ENCODE data around the gene DRGX.

DNA sequence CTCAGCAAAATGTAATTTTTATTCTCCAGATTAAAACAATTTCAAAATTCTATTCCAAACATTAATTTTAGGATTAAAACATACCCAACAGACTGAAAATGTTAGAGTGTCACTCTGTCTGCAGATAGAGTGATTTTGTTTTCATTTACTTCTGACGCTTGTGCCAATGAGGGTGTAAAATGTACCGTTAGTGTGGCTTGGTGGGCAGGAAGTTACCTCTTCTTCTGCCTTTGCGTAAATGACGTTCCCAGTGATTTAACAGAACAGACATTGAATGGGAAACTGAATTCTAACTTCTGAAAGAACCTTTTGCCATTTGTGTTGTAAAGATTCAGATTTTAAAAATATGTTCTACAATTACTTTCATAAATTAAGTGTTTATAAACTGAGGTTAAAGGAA is 47.0 kb upstream of the DRGX start:
- TF ChIP-seq CTCF (IDR thresholded peaks at IDR 0.05), result no peak
- no peak for TF ChIP-seq POLR2A (IDR thresholded peaks at IDR 0.05)
- no peak for TF ChIP-seq EP300 (IDR thresholded peaks at IDR 0.05)
